ENCODE measurements around the gene MRTO4. TPM values are rescaled to one million over a fixed set of nuclear protein-coding genes. Genes with fewer than 3 reads are reported as not detected.

MRTO4 gene
- polyA plus RNA-seq, 1 of the 3 experiments (the other 2 are of a cell fraction) = 48.4 TPM

GRCh38 chr1:19289244-19289643 lies 37.6 kb downstream of the MRTO4 start (continued):
- TF ChIP-seq EP300 (IDR thresholded peaks at IDR 0.05; ENCODE audit: borderline replicate concordance in 1 of 2, low read depth in 1 of 2, low read length in 1 of 2) = no peak
- TF ChIP-seq MAX (IDR thresholded peaks at IDR 0.05; ENCODE audit: low read depth) = no peak

DNA sequence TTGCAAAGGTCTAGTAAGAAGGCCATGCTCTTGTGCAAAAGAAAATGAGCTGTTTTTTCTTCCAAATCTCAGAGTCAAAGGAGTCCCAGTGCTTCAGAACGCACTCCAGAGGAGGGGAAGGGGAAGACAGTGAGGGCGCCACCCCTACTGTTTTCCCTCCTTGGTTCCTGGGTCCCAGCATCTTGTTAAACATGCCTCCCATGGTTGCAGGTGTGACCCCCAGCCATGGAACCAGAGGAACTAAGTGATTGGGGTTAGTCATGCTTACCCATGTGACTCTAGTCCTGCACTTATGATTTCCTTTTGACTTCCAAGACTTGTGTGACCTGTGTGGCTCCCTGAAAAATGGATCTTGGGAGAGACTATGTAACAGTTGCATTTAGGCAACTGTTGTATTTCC lies 43.0 kb downstream of the MRTO4 start:
- peaks cover 24% of the 10 kb centered on the region for H3K9me3 ChIP-seq
- H3K9ac ChIP-seq = no peak overlapping the region
- TF ChIP-seq RCOR1 (IDR thresholded peaks at IDR 0.05; ENCODE audit: low read length) (no peak), FOSL2 (IDR thresholded peaks at IDR 0.05; ENCODE audit: borderline replicate concordance, low read depth) (no peak), TEAD4 (IDR thresholded peaks at IDR 0.05; ENCODE audit: borderline replicate concordance, insufficient read depth) (no peak), FOXJ3 (CRISPR knock-in tag; IDR thresholded peaks at IDR 0.05) (no peak), POLR2AphosphoS5 (IDR thresholded peaks at IDR 0.05; ENCODE audit: low read depth, low read length) (no peak), FOXM1 (IDR thresholded peaks at IDR 0.05; ENCODE audit: low read depth) (no peak), IRF3 (IDR thresholded peaks at IDR 0.05; ENCODE audit: low read depth, low read length) (no peak), GABPA (IDR thresholded peaks at IDR 0.05; ENCODE audit: low read depth) (no peak), NFIC (IDR thresholded peaks at IDR 0.05; ENCODE audit: borderline replicate concordance) (no peak), TCF12 (IDR thresholded peaks at IDR 0.05) (no peak)
- TF ChIP-seq, protein P1, sequence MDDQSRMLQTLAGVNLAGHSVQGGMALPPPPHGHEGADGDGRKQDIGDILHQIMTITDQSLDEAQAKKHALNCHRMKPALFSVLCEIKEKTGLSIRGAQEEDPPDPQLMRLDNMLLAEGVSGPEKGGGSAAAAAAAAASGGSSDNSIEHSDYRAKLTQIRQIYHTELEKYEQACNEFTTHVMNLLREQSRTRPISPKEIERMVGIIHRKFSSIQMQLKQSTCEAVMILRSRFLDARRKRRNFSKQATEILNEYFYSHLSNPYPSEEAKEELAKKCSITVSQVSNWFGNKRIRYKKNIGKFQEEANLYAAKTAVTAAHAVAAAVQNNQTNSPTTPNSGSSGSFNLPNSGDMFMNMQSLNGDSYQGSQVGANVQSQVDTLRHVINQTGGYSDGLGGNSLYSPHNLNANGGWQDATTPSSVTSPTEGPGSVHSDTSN (IDR thresholded peaks at IDR 0.05) = no peak
- TF ChIP-seq, protein P2, sequence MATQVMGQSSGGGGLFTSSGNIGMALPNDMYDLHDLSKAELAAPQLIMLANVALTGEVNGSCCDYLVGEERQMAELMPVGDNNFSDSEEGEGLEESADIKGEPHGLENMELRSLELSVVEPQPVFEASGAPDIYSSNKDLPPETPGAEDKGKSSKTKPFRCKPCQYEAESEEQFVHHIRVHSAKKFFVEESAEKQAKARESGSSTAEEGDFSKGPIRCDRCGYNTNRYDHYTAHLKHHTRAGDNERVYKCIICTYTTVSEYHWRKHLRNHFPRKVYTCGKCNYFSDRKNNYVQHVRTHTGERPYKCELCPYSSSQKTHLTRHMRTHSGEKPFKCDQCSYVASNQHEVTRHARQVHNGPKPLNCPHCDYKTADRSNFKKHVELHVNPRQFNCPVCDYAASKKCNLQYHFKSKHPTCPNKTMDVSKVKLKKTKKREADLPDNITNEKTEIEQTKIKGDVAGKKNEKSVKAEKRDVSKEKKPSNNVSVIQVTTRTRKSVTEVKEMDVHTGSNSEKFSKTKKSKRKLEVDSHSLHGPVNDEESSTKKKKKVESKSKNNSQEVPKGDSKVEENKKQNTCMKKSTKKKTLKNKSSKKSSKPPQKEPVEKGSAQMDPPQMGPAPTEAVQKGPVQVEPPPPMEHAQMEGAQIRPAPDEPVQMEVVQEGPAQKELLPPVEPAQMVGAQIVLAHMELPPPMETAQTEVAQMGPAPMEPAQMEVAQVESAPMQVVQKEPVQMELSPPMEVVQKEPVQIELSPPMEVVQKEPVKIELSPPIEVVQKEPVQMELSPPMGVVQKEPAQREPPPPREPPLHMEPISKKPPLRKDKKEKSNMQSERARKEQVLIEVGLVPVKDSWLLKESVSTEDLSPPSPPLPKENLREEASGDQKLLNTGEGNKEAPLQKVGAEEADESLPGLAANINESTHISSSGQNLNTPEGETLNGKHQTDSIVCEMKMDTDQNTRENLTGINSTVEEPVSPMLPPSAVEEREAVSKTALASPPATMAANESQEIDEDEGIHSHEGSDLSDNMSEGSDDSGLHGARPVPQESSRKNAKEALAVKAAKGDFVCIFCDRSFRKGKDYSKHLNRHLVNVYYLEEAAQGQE (IDR thresholded peaks at IDR 0.05; ENCODE audit: low read depth, low read length) = no peak
- H3K9me2 ChIP-seq = no peaks in the 10 kb centered on the region
- no peaks in the 10 kb centered on the region for H4K20me1 ChIP-seq (ENCODE audit: insufficient read depth)
- ChIA-PET POLR2A (no interaction called here), CTCF (interaction anchor here (0.9 kb wide), 1 partner anchor 13 kb away, joined by 3 read pairs; no protein-coding TSS in a partner anchor)
- no peaks in the 10 kb centered on the region for H3K79me2 ChIP-seq (ENCODE audit: insufficient read depth)
- H3F3A ChIP-seq (replicated peaks; ENCODE audit: insufficient read depth) = no peaks in the 10 kb centered on the region
- no peak overlapping the region for H3K4me2 ChIP-seq
- no peak overlapping the region for H3K27ac ChIP-seq (ENCODE audit: low read depth in 2 of 2, low read length in 1 of 2)
- H2AFZ ChIP-seq (ENCODE audit: low read depth) = no peak overlapping the region
- WGBS (ENCODE audit: low lambda C conversion rate) = 95% methylated on average over 2 of the region's 2 CpGs
- no peaks in the 10 kb centered on the region for H3K4me1 ChIP-seq (ENCODE audit: control insufficient read depth in 1 of 2, insufficient read depth in 2 of 2, low read depth in 1 of 2, low read length in 1 of 2)
- DNase-seq = no peak
- no peaks in the 10 kb centered on the region; the same call in 1 of the 2 replicates for H3K27me3 ChIP-seq (ENCODE audit: insufficient read depth)
- peaks cover 0 to 51% of the 10 kb centered on the region in 2 experiments for H3K36me3 ChIP-seq (replicated peaks in 1 of 2; ENCODE audit: control insufficient read depth in 1 of 2, insufficient read depth in 2 of 2, low read length in 1 of 2)
- H3K4me3 ChIP-seq (ENCODE audit: low read depth in 2 of 2, low read length in 1 of 2) = no peak overlapping the region

Measured in SK-N-SH (cell line).